Measurements from ENCODE around the gene LYPD6B.

Gene LYPD6B

GRCh38 chr2:149200109-149200520 lies 161.6 kb downstream of the LYPD6B start:
- no peak overlapping the region for H3K9ac ChIP-seq (ENCODE audit: low read length)
- H3K9me3 ChIP-seq (ENCODE audit: control insufficient read depth, insufficient read depth, low read depth, low read length), result no peaks in the 10 kb centered on the region
- no peaks in the 10 kb centered on the region for H3K27me3 ChIP-seq (ENCODE audit: control insufficient read depth, insufficient read depth, low read length)
- H3K27ac ChIP-seq (ENCODE audit: low read depth, low read length), result no peak overlapping the region
- no peaks in the 10 kb centered on the region for H3K36me3 ChIP-seq (ENCODE audit: control insufficient read depth, insufficient read depth, low read length)
- no peaks in the 10 kb centered on the region; the same call in 1 of the 2 replicates for H3K4me1 ChIP-seq (ENCODE audit: control insufficient read depth, insufficient read depth, low read length)
- no peak overlapping the region for H3K4me3 ChIP-seq (ENCODE audit: low read depth, low read length)

- H3K9ac ChIP-seq (ENCODE audit: low read length), result no peak overlapping the region
- H3K4me3 ChIP-seq (ENCODE audit: low read depth, low read length), result no peak overlapping the region
- H3K9me3 ChIP-seq (ENCODE audit: control insufficient read depth, insufficient read depth, low read depth, low read length), result no peaks in the 10 kb centered on the region
These were observed 166.2 kb downstream of the LYPD6B start for GRCh38 chr2:149204686-149205085.

GRCh38 chr2:149205143-149205542 lies 166.6 kb downstream of the LYPD6B start:
- Histone ChIP-seq H3K4me1 (ENCODE audit: control insufficient read depth, insufficient read depth, low read length) (no peaks in the 10 kb centered on the region), H3K27me3 (ENCODE audit: control insufficient read depth, insufficient read depth, low read length) (no peaks in the 10 kb centered on the region), H3K36me3 (ENCODE audit: control insufficient read depth, insufficient read depth, low read length) (no peaks in the 10 kb centered on the region), H3K9ac (ENCODE audit: low read length) (no peak overlapping the region), H3K9me3 (ENCODE audit: control insufficient read depth, insufficient read depth, low read depth, low read length) (no peaks in the 10 kb centered on the region), H3K4me3 (ENCODE audit: low read depth, low read length) (no peak overlapping the region), H3K27ac (ENCODE audit: low read depth, low read length) (no peak overlapping the region)

More at GRCh38 chr2:149204686-149205085, 166.2 kb downstream of the LYPD6B start:
- Histone ChIP-seq H3K27ac (ENCODE audit: low read depth, low read length) (no peak overlapping the region), H3K36me3 (ENCODE audit: control insufficient read depth, insufficient read depth, low read length) (no peaks in the 10 kb centered on the region), H3K27me3 (ENCODE audit: control insufficient read depth, insufficient read depth, low read length) (no peaks in the 10 kb centered on the region), H3K4me1 (ENCODE audit: control insufficient read depth, insufficient read depth, low read length) (no peaks in the 10 kb centered on the region; the same call in 1 of the 2 replicates)

GRCh38 chr2:149213764-149214493 lies 175.4 kb downstream of the LYPD6B start:
- Histone ChIP-seq H3K4me3 (ENCODE audit: low read depth, low read length) (no peak overlapping the region), H3K9ac (ENCODE audit: low read length) (no peak overlapping the region), H3K27ac (ENCODE audit: low read depth, low read length) (no peak overlapping the region), H3K27me3 (ENCODE audit: control insufficient read depth, insufficient read depth, low read length) (no peaks in the 10 kb centered on the region), H3K36me3 (ENCODE audit: control insufficient read depth, insufficient read depth, low read length) (no peaks in the 10 kb centered on the region), H3K4me1 (ENCODE audit: control insufficient read depth, insufficient read depth, low read length) (peaks cover 5% of the 10 kb centered on the region; the same call in 1 of the 2 replicates), H3K9me3 (ENCODE audit: control insufficient read depth, insufficient read depth, low read depth, low read length) (no peaks in the 10 kb centered on the region)

GRCh38 chr2:149218497-149218896 lies 180.0 kb downstream of the LYPD6B start:
- no peaks in the 10 kb centered on the region for H3K27me3 ChIP-seq (ENCODE audit: control insufficient read depth, insufficient read depth, low read length)
- H3K4me1 ChIP-seq (ENCODE audit: control insufficient read depth, insufficient read depth, low read length), result peaks cover 15% of the 10 kb centered on the region
- no peaks in the 10 kb centered on the region for H3K9me3 ChIP-seq (ENCODE audit: control insufficient read depth, insufficient read depth, low read depth, low read length)
- no peak overlapping the region for H3K9ac ChIP-seq (ENCODE audit: low read length)
- H3K36me3 ChIP-seq (ENCODE audit: control insufficient read depth, insufficient read depth, low read length), result no peaks in the 10 kb centered on the region
- H3K4me3 ChIP-seq (ENCODE audit: low read depth, low read length), result no peak overlapping the region
- H3K27ac ChIP-seq (ENCODE audit: low read depth, low read length), result no peak overlapping the region

- no peaks in the 10 kb centered on the region for H3K9me3 ChIP-seq (ENCODE audit: control insufficient read depth, insufficient read depth, low read depth, low read length)
- no peak overlapping the region for H3K9ac ChIP-seq (ENCODE audit: low read length)
- H3K27me3 ChIP-seq (ENCODE audit: control insufficient read depth, insufficient read depth, low read length), result no peaks in the 10 kb centered on the region
- H3K27ac ChIP-seq (ENCODE audit: low read depth, low read length), result no peak overlapping the region
- no peaks in the 10 kb centered on the region for H3K36me3 ChIP-seq (ENCODE audit: control insufficient read depth, insufficient read depth, low read length)
- H3K4me3 ChIP-seq (ENCODE audit: low read depth, low read length), result no peak overlapping the region
- H3K4me1 ChIP-seq (ENCODE audit: control insufficient read depth, insufficient read depth, low read length), result peaks cover 22% of the 10 kb centered on the region
These were observed 181.4 kb downstream of the LYPD6B start for GRCh38 chr2:149219856-149220255.

GRCh38 chr2:149221002-149221401 lies 182.5 kb downstream of the LYPD6B start:
- no peak overlapping the region for H3K27ac ChIP-seq (ENCODE audit: low read depth, low read length)
- no peak overlapping the region for H3K9ac ChIP-seq (ENCODE audit: low read length)
- peaks cover 22% of the 10 kb centered on the region for H3K4me1 ChIP-seq (ENCODE audit: control insufficient read depth, insufficient read depth, low read length)
- no peak overlapping the region for H3K4me3 ChIP-seq (ENCODE audit: low read depth, low read length)
- no peaks in the 10 kb centered on the region for H3K9me3 ChIP-seq (ENCODE audit: control insufficient read depth, insufficient read depth, low read depth, low read length)
- no peaks in the 10 kb centered on the region for H3K27me3 ChIP-seq (ENCODE audit: control insufficient read depth, insufficient read depth, low read length)
- H3K36me3 ChIP-seq (ENCODE audit: control insufficient read depth, insufficient read depth, low read length), result no peaks in the 10 kb centered on the region

GRCh38 chr2:149221898-149222297 lies 183.4 kb downstream of the LYPD6B start:
- no peaks in the 10 kb centered on the region for H3K36me3 ChIP-seq (ENCODE audit: control insufficient read depth, insufficient read depth, low read length)
- H3K27ac ChIP-seq (ENCODE audit: low read depth, low read length), result no peak overlapping the region
- H3K4me1 ChIP-seq (ENCODE audit: control insufficient read depth, insufficient read depth, low read length), result peaks cover 20% of the 10 kb centered on the region
- H3K27me3 ChIP-seq (ENCODE audit: control insufficient read depth, insufficient read depth, low read length), result no peaks in the 10 kb centered on the region
- no peaks in the 10 kb centered on the region for H3K9me3 ChIP-seq (ENCODE audit: control insufficient read depth, insufficient read depth, low read depth, low read length)
- H3K9ac ChIP-seq (ENCODE audit: low read length), result no peak overlapping the region
- H3K4me3 ChIP-seq (ENCODE audit: low read depth, low read length), result no peak overlapping the region

- H3K27ac ChIP-seq (ENCODE audit: low read depth, low read length), result no peak overlapping the region
- H3K9ac ChIP-seq (ENCODE audit: low read length), result no peak overlapping the region
- no peak overlapping the region for H3K4me3 ChIP-seq (ENCODE audit: low read depth, low read length)
- no peaks in the 10 kb centered on the region for H3K27me3 ChIP-seq (ENCODE audit: control insufficient read depth, insufficient read depth, low read length)
- no peaks in the 10 kb centered on the region for H3K36me3 ChIP-seq (ENCODE audit: control insufficient read depth, insufficient read depth, low read length)
- no peaks in the 10 kb centered on the region for H3K9me3 ChIP-seq (ENCODE audit: control insufficient read depth, insufficient read depth, low read depth, low read length)
- peaks cover 17% of the 10 kb centered on the region for H3K4me1 ChIP-seq (ENCODE audit: control insufficient read depth, insufficient read depth, low read length)
These were observed 185.1 kb downstream of the LYPD6B start for GRCh38 chr2:149223472-149224095.

GRCh38 chr2:149224543-149224942 lies 186.0 kb downstream of the LYPD6B start:
- no peaks in the 10 kb centered on the region for H3K36me3 ChIP-seq (ENCODE audit: control insufficient read depth, insufficient read depth, low read length)
- H3K4me3 ChIP-seq (ENCODE audit: low read depth, low read length), result no peak overlapping the region
- H3K9me3 ChIP-seq (ENCODE audit: control insufficient read depth, insufficient read depth, low read depth, low read length), result no peaks in the 10 kb centered on the region
- no peaks in the 10 kb centered on the region for H3K27me3 ChIP-seq (ENCODE audit: control insufficient read depth, insufficient read depth, low read length)
- no peak overlapping the region for H3K9ac ChIP-seq (ENCODE audit: low read length)
- no peak overlapping the region for H3K27ac ChIP-seq (ENCODE audit: low read depth, low read length)
- peaks cover 17% of the 10 kb centered on the region for H3K4me1 ChIP-seq (ENCODE audit: control insufficient read depth, insufficient read depth, low read length)

- H3K4me1 ChIP-seq (ENCODE audit: control insufficient read depth, insufficient read depth, low read length), result peaks cover 17% of the 10 kb centered on the region
- no peaks in the 10 kb centered on the region for H3K9me3 ChIP-seq (ENCODE audit: control insufficient read depth, insufficient read depth, low read depth, low read length)
- H3K9ac ChIP-seq (ENCODE audit: low read length), result no peak overlapping the region
- H3K27me3 ChIP-seq (ENCODE audit: control insufficient read depth, insufficient read depth, low read length), result no peaks in the 10 kb centered on the region
- H3K36me3 ChIP-seq (ENCODE audit: control insufficient read depth, insufficient read depth, low read length), result no peaks in the 10 kb centered on the region
- H3K4me3 ChIP-seq (ENCODE audit: low read depth, low read length), result no peak overlapping the region
- no peak overlapping the region for H3K27ac ChIP-seq (ENCODE audit: low read depth, low read length)
These were observed 186.9 kb downstream of the LYPD6B start for GRCh38 chr2:149225446-149225845.

Measured in HUES6 (cell line).